Peyer's patch (tissue), 4 donors: Measurements from ENCODE around the gene SGTA. TPM values are rescaled to one million over a fixed set of nuclear protein-coding genes. Genes with fewer than 3 reads are reported as not detected.

ENCODE experiments used
- DNase-seq, 3 donors: peaks; one replicate each; pipeline ENCODE4 v3.0.0-alpha.2; 2017 to 2019
- H3K27ac ChIP-seq, 4 donors: fragments of 200-600 bp; sonication (generic); one replicate each; pipeline ENCODE4 v1.5.1; 2016 to 2019
- H3K27me3 ChIP-seq, 2 donors: fragments of 200-600 bp; sonication (generic); one replicate each; pipeline ENCODE4 v1.5.1; 2019
- H3K36me3 ChIP-seq, 3 donors: fragments of 200-600 bp; sonication (generic); one replicate each; pipeline ENCODE4 v1.5.1; 2016 to 2019
- H3K4me1 ChIP-seq, 4 donors: fragments of 200-600 bp; sonication (generic); one replicate each; pipeline ENCODE4 v1.5.1; 2016 to 2019
- H3K4me3 ChIP-seq, 4 donors: fragments of 200-600 bp; sonication (generic); 1 replicate in 3 of 4; 2 replicates in 1 of 4; pipeline ENCODE4 v1.5.1; 2016 to 2019; ENCODE audit warnings: mild to moderate bottlenecking in 1 of 4
- H3K9me3 ChIP-seq, 4 donors: fragments of 200-600 bp; sonication (generic); one replicate each; pipeline ENCODE4 v1.5.1; 2016 to 2019; ENCODE audit warnings: mild to moderate bottlenecking in 1 of 4
- CTCF ChIP-seq, 6 experiments: fragments of 450-650 bp in 4 of 6; fragments of 200-600 bp in 2 of 6; sonication (generic) in 1 of 6; IDR thresholded peaks; one replicate each; pipeline ENCODE4 v1.5.1; 2017 to 2019; ENCODE audit warnings: antibody characterized with exemption in 6 of 6, mild to moderate bottlenecking in 3 of 6, moderate library complexity in 1 of 6
- POLR2A ChIP-seq, 2 donors: fragments of 450-650 bp; IDR thresholded peaks; one replicate each; pipeline ENCODE4 v1.5.1; 2017; ENCODE audit warnings: antibody characterized with exemption in 2 of 2, mild to moderate bottlenecking in 2 of 2, moderate library complexity in 2 of 2
- total RNA-seq, 4 donors: library from RNA; depleted of rRNA; stranded (reverse); fragments of >200 nt; gene quantifications; one replicate each; pipeline ENCODE4 v1.1.0, GENCODE V29; 2016

Gene SGTA
- total RNA-seq, 4 donors from 2014 or later, result 26.4 to 62.5 (median 45.7) TPM

DNA sequence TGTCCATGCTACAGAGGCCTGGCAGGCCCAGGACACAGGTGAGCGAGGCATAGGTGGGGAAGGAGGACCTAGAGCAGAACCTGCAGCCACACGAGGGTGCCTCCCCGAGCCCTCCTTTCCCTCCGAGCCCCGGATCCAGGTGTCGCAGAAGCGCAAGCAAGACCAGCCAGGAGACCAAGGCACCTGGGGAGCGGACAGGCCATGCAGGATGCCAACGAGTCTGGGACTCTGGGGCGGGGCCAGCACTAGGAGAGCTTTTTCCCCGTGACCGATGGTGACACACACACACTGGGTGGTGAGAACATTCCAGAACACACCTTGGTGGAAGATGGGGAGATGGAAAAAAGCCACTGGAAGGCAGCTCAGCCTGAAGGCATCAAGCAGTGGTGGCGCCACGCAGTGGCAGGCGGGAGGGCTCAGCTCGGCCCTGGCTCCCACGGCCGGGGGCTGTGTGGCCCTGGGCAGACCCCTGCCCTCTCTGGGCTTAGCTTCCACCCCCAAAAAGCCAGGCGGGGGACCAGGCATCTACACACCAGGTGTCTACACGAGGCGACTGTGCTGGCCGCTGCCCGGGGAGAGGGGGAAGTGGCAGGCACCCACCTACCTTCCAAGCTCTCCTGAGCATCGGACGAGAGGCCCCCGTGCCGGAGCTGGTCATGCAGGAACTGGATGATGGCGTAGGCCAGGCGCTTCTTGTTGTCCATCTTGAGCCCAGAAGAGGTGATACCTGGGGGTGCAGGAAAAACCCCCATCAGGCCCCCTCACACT is 14.5 kb downstream of the SGTA start:
- no peaks in the 10 kb centered on the region for H3K27me3 ChIP-seq
- H3K27ac ChIP-seq, result no peak overlapping the region
- DNase-seq, result no peak
- H3K9me3 ChIP-seq, result no peaks in the 10 kb centered on the region
- no peak overlapping the region for H3K4me3 ChIP-seq
- H3K4me1 ChIP-seq, result peaks cover 0 to 10% (median 0%) of the 10 kb centered on the region in 4 donors
- H3K36me3 ChIP-seq, result peaks cover 0 to 46% (median 0%) of the 10 kb centered on the region in 3 donors
- TF ChIP-seq POLR2A (IDR thresholded peaks at IDR 0.05), result no peak
- no peak for TF ChIP-seq CTCF (IDR thresholded peaks at IDR 0.05)

DNA sequence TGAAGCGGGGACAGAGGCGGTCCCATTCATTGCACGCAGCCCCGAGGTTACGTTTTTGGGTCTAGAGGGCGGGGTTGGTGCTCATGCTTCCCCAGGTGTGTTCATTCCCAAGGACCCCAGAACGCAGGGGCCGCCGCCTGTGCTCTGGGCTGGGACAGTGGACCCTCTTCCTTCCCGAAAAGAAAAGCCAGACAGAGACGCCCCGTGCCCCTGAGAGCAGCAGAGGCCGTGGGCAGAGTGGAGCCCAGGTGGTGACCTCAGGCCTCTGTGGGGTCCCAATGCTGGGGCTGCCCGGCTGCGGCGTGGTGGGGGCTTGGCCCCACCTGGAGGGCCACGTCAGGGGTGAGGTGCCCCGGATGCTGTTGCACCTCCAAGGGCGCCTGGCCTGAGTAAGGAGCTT is 15.4 kb downstream of the SGTA start:
- no peaks in the 10 kb centered on the region for H3K9me3 ChIP-seq
- H3K4me1 ChIP-seq, result peaks cover 0 to 10% (median 0%) of the 10 kb centered on the region in 4 donors
- no peaks in the 10 kb centered on the region for H3K27me3 ChIP-seq
- peaks cover 0 to 54% (median 0%) of the 10 kb centered on the region in 3 donors for H3K36me3 ChIP-seq
- no peak overlapping the region for H3K4me3 ChIP-seq
- no peak for TF ChIP-seq POLR2A (IDR thresholded peaks at IDR 0.05)
- TF ChIP-seq CTCF (IDR thresholded peaks at IDR 0.05), result no peak
- DNase-seq, result peak in 1 of 3 donors; percentile 27
- H3K27ac ChIP-seq, result no peak overlapping the region

DNA sequence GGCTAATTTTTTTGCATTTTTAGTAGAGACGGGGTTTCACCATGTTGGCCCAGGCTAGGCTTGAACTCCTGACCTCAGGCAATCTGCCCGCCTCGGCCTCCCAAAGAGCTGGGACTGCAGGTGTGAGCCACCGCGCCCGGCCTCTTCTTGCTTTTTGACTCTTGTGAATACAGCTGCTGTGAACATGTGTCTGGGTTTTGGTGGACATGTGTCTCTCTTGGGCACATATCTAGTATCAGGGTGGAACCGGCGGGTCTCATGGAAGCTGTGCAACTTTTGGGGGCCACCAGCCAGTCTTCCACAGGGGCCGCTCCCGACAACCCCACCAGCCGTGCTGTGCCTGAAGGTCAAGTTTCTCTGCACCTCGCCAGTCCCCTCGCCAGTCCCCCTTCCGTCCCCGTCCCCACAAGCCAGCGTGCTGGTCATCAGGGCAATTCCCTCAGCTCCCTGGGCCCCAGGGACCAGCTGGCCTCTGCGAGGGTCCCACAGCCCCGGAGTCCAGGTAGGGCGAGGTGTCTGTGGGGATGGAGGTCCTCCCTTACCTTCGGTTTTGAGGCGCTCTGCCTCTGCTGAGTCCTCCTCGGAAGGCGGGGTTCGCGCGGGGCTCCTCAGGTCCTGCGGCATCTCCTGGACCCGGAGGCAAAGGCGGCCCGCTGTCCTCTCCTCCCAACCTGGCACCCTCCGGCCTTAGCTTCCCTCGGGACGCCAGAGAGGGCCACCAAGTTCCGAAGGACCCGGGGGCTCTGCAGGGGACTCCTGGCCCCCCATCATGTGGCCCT is 16.3 kb downstream of the SGTA start:
- DNase-seq, result peak in 1 of 3 donors; percentile 40
- no peaks in the 10 kb centered on the region for H3K27me3 ChIP-seq
- no peak overlapping the region for H3K4me3 ChIP-seq
- no peak overlapping the region for H3K27ac ChIP-seq
- no peaks in the 10 kb centered on the region for H3K9me3 ChIP-seq
- peaks cover 0 to 63% (median 0%) of the 10 kb centered on the region in 3 donors for H3K36me3 ChIP-seq
- H3K4me1 ChIP-seq, result peaks cover 0 to 10% (median 0%) of the 10 kb centered on the region in 4 donors
- no peak for TF ChIP-seq CTCF (IDR thresholded peaks at IDR 0.05)
- TF ChIP-seq POLR2A (IDR thresholded peaks at IDR 0.05), result no peak

- no peaks in the 10 kb centered on the region for H3K9me3 ChIP-seq
- H3K36me3 ChIP-seq, result peaks cover 0 to 76% (median 0%) of the 10 kb centered on the region in 3 donors
- no peaks in the 10 kb centered on the region for H3K27me3 ChIP-seq
- TF ChIP-seq CTCF (IDR thresholded peaks at IDR 0.05) (no peak), POLR2A (IDR thresholded peaks at IDR 0.05) (no peak)
- no peak overlapping the region for H3K4me3 ChIP-seq
- H3K27ac ChIP-seq, result no peak overlapping the region
- peaks cover 0 to 3% (median 0%) of the 10 kb centered on the region in 4 donors for H3K4me1 ChIP-seq
- DNase-seq, result no peak
Measured at GRCh38 chr19:2765376-2765775, 17.7 kb downstream of the SGTA start.

- TF ChIP-seq CTCF (IDR thresholded peaks at IDR 0.05) (no peak), POLR2A (IDR thresholded peaks at IDR 0.05) (no peak)
- Histone ChIP-seq H3K4me1 (no peaks in the 10 kb centered on the region), H3K4me3 (no peak overlapping the region), H3K27ac (no peak overlapping the region), H3K27me3 (no peaks in the 10 kb centered on the region), H3K9me3 (no peaks in the 10 kb centered on the region), H3K36me3 (peaks cover 0 to 79% (median 0%) of the 10 kb centered on the region in 3 donors)
- no peak for DNase-seq
Measured at GRCh38 chr19:2764945-2765344, 18.1 kb downstream of the SGTA start.
